SK-MEL-5 (cell line): Measurements from ENCODE around the gene ELP5. TPM values are rescaled to one million over a fixed set of nuclear protein-coding genes. Genes with fewer than 3 reads are reported as not detected.

ENCODE experiments used
- DNase-seq: peaks from one replicate; pipeline ENCODE4 v3.0.0-alpha.2; 2016; ENCODE audit warnings: low read depth, low spot score
- in situ Hi-C: cut with HindIII; loops from 2 replicates; pipeline ENCODE4 v1.10.0; 2016; ENCODE audit warnings: low sequenced_read_pairs, high pct_unique_total_duplicates, low pct_unique_long_range_greater_than_20kb
- polyA plus RNA-seq, 2 experiments: library from polyadenylated mRNA; depleted of rRNA; stranded (reverse); fragments of >200 nt; gene quantifications; 2 replicates each; pipeline ENCODE4 v1.2.3, GENCODE V29; 2015
- total RNA-seq: library from RNA; depleted of rRNA; stranded (reverse); fragments of >200 nt; shearing (Covaris generic); gene quantifications from 2 replicates; pipeline ENCODE4 v1.2.3, GENCODE V29; 2014; rRNA removed

The ELP5 gene
- 43.8 and 58.7 TPM in 2 replicates for total RNA-seq
- 57.6 and 67.2 TPM in 2 replicates for polyA plus RNA-seq (2015; cell fraction: cytosol; rRNA removed)
- polyA plus RNA-seq (2015; cell fraction: nucleus; rRNA removed): 63.5 and 80.9 TPM in 2 replicates

DNA sequence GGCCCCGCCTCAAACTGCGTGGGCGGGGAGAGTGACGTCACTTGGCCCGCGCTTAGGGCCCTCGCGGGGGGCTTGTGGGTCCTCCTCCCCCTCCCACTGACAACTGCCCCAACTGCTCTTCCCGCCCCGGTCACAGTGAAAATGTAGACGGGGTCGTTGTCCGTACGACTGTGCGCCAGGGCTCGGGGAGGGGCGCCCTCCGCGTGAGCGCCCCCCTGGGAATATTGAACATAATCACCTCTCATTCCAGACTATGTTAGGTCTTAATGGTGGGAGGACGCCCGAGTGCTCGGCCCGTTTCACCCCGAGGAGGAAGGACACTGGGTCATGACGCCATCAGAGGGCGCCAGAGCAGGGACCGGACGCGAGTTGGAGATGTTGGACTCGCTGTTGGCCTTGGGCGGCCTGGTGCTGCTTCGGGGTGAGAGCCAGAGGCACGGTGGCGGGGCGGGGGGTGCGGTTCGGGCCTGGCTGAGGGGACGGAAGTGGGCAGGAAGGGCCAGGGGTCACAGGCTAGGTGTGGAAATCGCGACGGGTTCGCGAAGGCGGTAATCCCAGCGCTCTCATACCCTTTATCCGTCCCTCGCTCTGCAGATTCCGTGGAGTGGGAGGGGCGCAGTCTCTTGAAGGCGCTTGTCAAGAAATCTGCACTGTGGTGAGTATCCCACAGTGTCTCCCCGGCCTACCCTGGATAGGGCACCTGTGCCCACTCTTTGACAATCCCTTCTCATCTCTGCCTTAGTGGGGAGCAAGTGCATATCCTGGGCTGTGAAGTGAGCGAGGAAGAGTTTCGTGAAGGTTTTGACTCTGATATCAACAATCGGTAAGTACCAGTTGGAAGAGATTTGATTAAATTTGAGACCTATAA, at the start of gene ELP5:
Gene ELP5 (plus strand): TSS at position 40 of the 868 bp plus-strand sequence. CDS start 336 bp downstream, at position 376.
- in situ Hi-C loops: no loop called here
- DNase-seq: peak; percentile 94

GRCh38 chr17:7203391-7203790, 48.6 kb upstream of the ELP5 start:
- in situ Hi-C loops: no loop called here

GRCh38 chr17:7204336-7204735, 47.7 kb upstream of the ELP5 start:
- no peak for DNase-seq
- in situ Hi-C loops: no loop called here

More at GRCh38 chr17:7203391-7203790, 48.6 kb upstream of the ELP5 start:
- DNase-seq: no peak

DNA sequence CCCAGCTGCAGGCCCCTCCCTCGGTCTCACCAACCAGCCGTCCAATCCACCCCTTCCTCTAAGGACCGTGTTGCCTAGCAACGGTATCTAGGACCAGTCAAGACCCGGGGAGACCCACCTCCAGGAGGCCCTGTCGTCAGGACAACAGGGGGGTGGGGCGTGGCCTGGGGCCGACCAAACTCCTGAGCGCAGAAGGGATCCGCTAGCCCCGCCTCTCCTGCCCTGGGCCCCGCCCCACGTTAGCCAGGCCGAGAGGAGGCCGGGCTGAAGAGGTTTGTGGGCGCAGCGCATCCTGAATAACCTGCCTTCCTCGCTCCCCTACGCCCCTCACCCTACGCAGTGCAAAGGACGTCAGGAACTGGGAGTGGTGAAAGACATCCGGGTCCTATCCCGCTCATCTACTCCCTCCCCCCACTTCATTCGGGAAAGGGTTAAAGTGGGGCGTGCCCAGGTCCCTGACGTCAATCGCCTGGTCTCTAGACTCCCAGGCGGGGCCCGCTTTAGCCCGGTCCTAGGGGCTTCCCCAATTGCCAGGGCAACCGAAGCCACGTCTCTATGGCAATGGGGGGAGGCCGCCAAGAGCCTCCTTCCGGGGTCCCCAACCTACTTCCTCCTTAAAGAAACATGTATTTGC, 47.1 kb upstream of the ELP5 start:
- DNase-seq: peak; percentile 81
- in situ Hi-C loops: no loop called here

DNA sequence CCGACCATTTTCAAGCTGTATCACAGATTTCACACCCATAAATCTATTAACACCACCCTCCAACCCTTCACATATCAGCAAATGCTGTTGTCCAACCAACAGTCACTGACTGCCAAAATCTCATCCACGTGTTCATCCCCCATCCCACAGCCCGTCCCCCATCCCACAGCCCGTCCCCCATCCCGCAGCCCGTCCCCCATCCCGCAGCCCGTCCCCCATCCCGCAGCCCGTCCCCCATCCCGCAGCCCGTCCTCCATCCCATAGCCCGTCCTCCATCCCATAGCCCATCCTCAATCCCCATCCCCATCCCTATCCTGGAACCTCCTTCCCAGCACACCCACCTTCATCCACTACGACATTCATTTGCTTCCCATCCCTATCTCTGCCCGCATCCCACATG, 46.5 kb upstream of the ELP5 start:
- in situ Hi-C loops: no loop called here
- no peak for DNase-seq

DNA sequence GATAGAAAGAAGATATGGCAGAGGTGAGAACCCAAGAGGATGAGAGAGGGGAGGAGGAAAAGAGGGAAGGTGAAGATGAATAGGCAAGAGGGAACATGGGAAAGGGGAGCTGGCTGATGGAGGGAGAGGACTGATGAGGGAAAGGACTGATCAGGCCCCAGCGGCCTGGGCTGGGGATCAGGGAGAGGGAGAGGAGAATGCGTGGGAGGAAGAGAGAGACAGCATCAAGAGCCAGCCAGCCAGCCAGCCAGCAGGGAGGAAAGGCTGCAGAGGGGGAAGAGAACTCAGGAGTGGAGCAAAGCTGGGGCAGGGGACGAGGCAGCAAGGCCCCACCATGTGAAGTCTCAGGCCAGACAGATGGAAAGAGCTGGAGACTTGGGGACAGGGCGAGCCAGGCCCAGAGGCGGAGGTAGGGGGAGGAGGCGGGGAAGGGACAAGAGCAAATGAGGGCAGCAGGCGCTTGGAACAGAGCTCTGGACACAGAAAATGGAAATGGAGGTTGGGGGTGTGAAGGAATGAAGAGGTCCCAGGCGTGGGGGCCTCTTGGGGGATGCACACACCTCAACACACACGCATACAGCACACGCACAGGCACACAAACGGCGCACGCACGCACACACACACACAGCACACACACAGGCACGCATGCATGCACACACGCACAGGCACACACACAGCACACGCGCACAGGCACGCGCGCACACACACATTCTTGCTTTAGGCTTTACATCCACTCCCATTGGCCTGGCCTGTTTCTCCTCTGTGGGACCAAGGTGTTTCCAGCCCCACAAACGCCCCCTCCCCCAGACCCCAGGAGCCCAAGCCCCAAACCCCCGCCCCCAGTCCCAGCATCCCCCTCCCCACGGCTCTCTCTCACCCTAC, 44.7 kb upstream of the ELP5 start:
- DNase-seq: no peak
- in situ Hi-C loops: no loop called here

- DNase-seq: no peak
- in situ Hi-C loops: no loop called here
Measured at GRCh38 chr17:7208027-7208571, 43.9 kb upstream of the ELP5 start.

DNA sequence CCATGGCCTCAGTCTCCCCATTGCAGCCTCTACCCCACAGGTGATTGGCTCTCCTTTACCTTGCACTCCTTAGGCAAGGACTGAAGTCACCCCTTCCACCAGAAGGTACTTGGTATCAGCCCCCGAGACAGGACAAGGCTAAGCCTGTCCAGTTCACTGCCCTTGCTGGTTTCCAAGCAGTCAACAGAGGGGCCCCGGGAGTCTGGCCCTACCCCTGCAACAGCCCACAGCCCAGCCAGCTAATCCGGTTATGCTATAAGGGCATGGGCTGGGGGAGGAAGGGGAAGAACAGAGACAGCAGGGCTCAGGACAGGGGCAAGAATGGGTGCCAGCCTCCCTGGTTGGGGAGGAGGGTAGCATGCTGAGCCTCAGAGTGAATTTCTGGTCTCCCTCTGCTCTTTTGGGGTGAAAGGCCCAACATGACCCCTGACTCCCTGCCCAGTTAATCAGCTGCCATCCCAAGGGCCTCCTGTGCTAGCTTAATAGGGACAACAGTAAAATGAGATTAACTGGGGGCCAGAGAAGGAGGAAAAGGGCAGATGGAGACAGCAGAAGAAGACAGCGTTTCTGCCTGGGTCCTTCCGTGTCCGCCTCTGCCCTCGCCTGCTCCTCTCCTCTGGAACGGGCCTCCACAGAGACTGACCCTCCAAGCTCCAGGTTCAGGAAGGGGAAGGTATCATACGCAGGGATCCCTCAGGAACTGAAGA, 43.1 kb upstream of the ELP5 start:
- in situ Hi-C loops: no loop called here
- no peak for DNase-seq

DNA sequence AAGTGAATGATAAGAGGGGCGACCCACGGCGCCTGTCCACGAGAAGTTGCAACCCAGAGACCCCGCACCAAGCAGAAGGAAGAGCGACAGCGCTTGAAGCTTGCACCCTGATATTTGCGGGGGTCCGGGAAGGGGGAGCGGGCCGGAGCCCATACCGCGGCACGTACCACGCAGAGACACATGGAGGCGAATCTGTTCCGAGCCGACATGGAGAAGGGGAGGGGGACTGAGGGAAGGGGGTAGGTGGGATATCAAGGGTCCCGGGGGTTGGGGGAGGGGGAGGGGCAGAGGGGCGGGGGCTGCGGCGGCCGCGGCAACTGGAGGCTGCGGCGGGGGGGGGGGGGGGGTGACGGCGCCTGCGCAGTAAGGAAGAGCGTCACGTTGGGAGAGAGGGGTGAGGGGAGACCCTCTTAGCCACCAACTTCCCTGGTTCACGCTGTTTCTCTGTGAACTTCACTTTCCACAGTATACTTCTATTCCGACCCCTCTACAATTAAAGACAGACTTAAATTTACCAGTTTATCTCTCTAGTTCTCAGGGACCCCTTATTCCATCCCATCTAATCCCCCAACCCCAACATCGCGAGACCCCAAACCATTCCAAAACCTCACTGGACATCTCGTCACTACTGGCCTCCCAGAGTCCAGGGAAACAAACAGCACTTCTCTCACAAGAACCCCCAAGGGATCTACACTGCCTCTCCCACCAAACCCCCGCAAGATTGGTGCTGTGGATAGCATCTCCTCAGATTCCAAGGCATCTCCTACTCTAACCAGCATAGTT, 40.3 kb upstream of the ELP5 start:
- DNase-seq: no peak
- in situ Hi-C loops: no loop called here

DNA sequence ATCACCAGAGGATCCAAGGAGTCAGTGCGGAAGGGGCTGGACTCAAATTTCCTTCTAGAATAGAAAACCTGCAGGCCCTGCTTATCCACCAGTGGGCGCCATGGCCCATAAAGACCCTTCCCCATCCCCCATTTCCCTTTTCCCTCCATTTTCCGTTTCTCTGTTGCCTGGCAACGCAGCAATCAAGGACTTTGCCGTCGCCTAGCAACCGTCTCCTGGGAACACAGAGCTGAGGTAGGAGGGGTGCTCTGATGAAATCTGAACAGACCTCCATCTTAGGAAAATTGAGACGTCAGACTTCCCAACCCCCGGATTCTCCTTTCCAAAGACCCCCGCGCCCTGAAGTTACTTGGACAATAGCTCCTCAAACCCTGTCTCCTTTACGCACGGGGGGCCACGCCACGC, 38.1 kb upstream of the ELP5 start:
- DNase-seq: peak; percentile 89

GRCh38 chr17:7214300-7215135, 37.5 kb upstream of the ELP5 start:
- DNase-seq: peak; percentile 98
- in situ Hi-C loops: no loop called here

More for the DNA sequence above, 38.1 kb upstream of the ELP5 start:
- in situ Hi-C loops: no loop called here

GRCh38 chr17:7215136-7215638, 36.8 kb upstream of the ELP5 start:
- in situ Hi-C loops: no loop called here
- no peak for DNase-seq

- in situ Hi-C loops: no loop called here
- DNase-seq: no peak
Measured at GRCh38 chr17:7215652-7216180, 36.3 kb upstream of the ELP5 start.

- in situ Hi-C loops: no loop called here
- DNase-seq: no peak
Measured at GRCh38 chr17:7216242-7217112, 35.5 kb upstream of the ELP5 start.
